HUES64 (cell line): ENCODE measurements around the gene NIM1K. TPM values are rescaled to one million over a fixed set of nuclear protein-coding genes. Genes with fewer than 3 reads are reported as not detected.

ENCODE experiments used
- H3K27ac ChIP-seq: 2 replicates; pipeline ENCODE4 v1.7.0; 2013; ENCODE audit warnings: low read depth, low read length, inconsistent platforms
- H3K27me3 ChIP-seq: 2 replicates; pipeline ENCODE4 v1.6.1; 2013; ENCODE audit warnings: mild to moderate bottlenecking, low read length; ENCODE audit not compliant: insufficient read depth
- H3K36me3 ChIP-seq: 2 replicates; pipeline ENCODE4 v1.6.1; 2013; ENCODE audit warnings: mild to moderate bottlenecking, low read length; ENCODE audit not compliant: insufficient read depth
- H3K4me1 ChIP-seq: 2 replicates; pipeline ENCODE4 v1.6.1; 2013; ENCODE audit warnings: mild to moderate bottlenecking, low read length, moderate library complexity; ENCODE audit not compliant: insufficient read depth
- H3K4me3 ChIP-seq: 2 replicates; pipeline ENCODE4 v1.5.1; 2013; ENCODE audit warnings: mild to moderate bottlenecking, low read length, moderate library complexity
- H3K9ac ChIP-seq: 2 replicates; pipeline ENCODE4 v1.6.1; 2013; ENCODE audit warnings: mild to moderate bottlenecking, low read depth, low read length
- H3K9me3 ChIP-seq: 2 replicates; pipeline ENCODE4 v1.6.1; 2013; ENCODE audit warnings: low read depth, low read length; ENCODE audit not compliant: insufficient read depth
- WGBS: fragments of 150-250, 120-280 bp; methylation state at CpG from one replicate; pipeline ENCODE4 v1.1.7; 2013; ENCODE audit warnings: missing lambda C conversion rate; 5-methylcytosine and 5-hydroxymethylcytosine counted together
- polyA plus RNA-seq, 2 experiments: library from polyadenylated mRNA; stranded (reverse); fragments of 50-300 nt; gene quantifications; one replicate each; pipeline ENCODE4 v1.2.3, GENCODE V29; 2013

NIM1K gene
- polyA plus RNA-seq (2013, experiment 1 of 2), result not detected
- polyA plus RNA-seq (2013, experiment 2 of 2), result not detected

DNA sequence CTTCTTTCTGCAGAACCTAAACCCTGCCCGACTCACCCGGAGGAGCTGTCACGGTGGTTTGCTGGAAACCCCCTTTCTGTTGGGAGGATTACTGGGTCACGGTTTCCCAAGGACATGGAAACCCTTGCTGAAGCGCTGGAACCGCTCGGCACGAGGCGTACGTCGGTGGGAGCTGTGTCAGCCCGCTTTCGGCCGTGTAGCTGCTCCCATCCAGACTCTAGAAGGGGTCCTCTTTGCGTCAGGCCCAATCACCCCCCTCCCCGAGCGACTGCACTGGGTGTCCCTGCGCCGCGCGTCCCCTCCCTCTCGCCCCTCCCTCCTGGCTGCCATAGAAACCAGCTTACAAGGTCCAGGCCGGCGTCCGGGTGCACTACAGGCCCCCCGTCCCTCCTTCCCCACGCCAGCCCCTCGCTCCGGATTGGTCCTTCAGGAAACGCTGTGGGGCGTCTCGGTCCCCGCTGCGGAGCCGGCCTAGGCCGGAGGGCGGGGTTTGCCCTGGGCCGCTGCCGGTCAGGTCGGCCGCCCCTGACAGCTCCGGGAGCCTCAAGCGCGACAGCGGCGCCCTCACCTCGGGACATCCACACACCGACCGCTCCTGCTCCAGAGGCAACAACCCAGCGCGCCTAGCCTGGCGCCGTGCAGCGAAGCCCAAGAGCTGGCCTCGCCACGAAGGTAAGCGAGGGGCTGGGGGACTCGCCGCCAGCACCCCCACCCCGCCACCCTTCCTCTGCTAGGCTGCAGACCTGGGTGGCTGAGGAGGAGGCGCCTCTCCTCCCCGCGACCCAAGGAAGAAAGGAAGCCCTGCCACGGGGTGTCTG lies at the start of gene NIM1K:
TSS of gene NIM1K (plus strand) at position 486 of the 818 bp plus-strand sequence. CDS start 53,551 bp downstream, outside the sequence.
- no peak within 1 kb of the TSS for H3K9ac ChIP-seq
- peaks cover 49% of the 10 kb centered on the region for H3K27me3 ChIP-seq
- no peaks in the 10 kb centered on the region for H3K9me3 ChIP-seq
- peaks cover 10% of the 10 kb centered on the region; the same call in 1 of the 2 replicates for H3K4me1 ChIP-seq
- H3K4me3 ChIP-seq, result peak within 1 kb of the TSS; percentile 55
- H3K27ac ChIP-seq, result no peak within 1 kb of the TSS
- under 1% methylated on average over 62 of the region's 64 CpGs for WGBS
- H3K36me3 ChIP-seq, result no peaks in the 10 kb centered on the region

GRCh38 chr5:43145071-43145470 lies 47.0 kb upstream of the NIM1K start:
- Histone ChIP-seq H3K4me3 (no peak overlapping the region), H3K9ac (no peak overlapping the region), H3K9me3 (no peaks in the 10 kb centered on the region), H3K4me1 (peaks cover 8% of the 10 kb centered on the region; the same call in 1 of the 2 replicates), H3K27me3 (no peaks in the 10 kb centered on the region), H3K27ac (no peak overlapping the region), H3K36me3 (peaks cover 52% of the 10 kb centered on the region)
- 68% methylated on average over 3 of the region's 3 CpGs for WGBS

GRCh38 chr5:43146958-43147357 lies 45.1 kb upstream of the NIM1K start:
- Histone ChIP-seq H3K9ac (no peak overlapping the region), H3K4me1 (peaks cover 8% of the 10 kb centered on the region; the same call in 1 of the 2 replicates), H3K36me3 (peaks cover 42% of the 10 kb centered on the region), H3K4me3 (no peak overlapping the region), H3K27me3 (no peaks in the 10 kb centered on the region), H3K9me3 (no peaks in the 10 kb centered on the region), H3K27ac (no peak overlapping the region)
- 92% methylated on average over 1 of the region's 1 CpG for WGBS

DNA sequence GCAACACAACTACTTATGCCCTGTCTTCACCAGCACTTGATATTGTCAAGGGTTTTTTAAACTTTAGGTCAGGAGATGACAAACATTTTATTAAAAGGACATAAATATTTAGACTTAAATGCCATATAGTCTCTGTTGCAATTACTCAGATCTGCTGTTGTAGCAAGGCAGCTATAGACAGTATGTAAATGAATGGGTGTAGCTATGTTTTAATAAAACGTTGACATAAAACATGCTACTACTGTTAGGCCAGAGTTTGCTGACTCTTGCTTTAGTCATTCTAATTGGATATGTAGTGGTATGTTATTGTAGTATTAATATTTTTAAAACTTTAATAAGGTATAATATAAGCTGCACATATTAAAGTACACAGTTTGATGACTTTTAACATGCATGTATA lies 43.6 kb upstream of the NIM1K start:
- WGBS, result 92% methylated on average over 1 of the region's 1 CpG
- Histone ChIP-seq H3K9ac (no peak overlapping the region), H3K27me3 (no peaks in the 10 kb centered on the region), H3K27ac (no peak overlapping the region), H3K4me3 (no peak overlapping the region), H3K9me3 (no peaks in the 10 kb centered on the region), H3K4me1 (peaks cover 8% of the 10 kb centered on the region; the same call in 1 of the 2 replicates), H3K36me3 (peaks cover 44% of the 10 kb centered on the region)

- H3K4me3 ChIP-seq, result no peak overlapping the region
- no peaks in the 10 kb centered on the region for H3K27me3 ChIP-seq
- peaks cover 41% of the 10 kb centered on the region for H3K36me3 ChIP-seq
- H3K9ac ChIP-seq, result no peak overlapping the region
- H3K9me3 ChIP-seq, result no peaks in the 10 kb centered on the region
- no peak overlapping the region for H3K27ac ChIP-seq
- H3K4me1 ChIP-seq, result peaks cover 8% of the 10 kb centered on the region; the same call in 1 of the 2 replicates
- 89% methylated on average over 7 of the region's 7 CpGs for WGBS
Observed at GRCh38 chr5:43149231-43149630, 42.8 kb upstream of the NIM1K start.

GRCh38 chr5:43150075-43150474 lies 42.0 kb upstream of the NIM1K start:
- Histone ChIP-seq H3K36me3 (peaks cover 36% of the 10 kb centered on the region), H3K9me3 (no peaks in the 10 kb centered on the region), H3K27me3 (no peaks in the 10 kb centered on the region), H3K4me3 (no peak overlapping the region), H3K27ac (no peak overlapping the region), H3K4me1 (0 out of 2 replicates have a peak, but pooled peaks cover 2% of the 10 kb centered on the region), H3K9ac (no peak overlapping the region)
- 97% methylated on average over 2 of the region's 2 CpGs for WGBS

GRCh38 chr5:43150748-43151147 lies 41.3 kb upstream of the NIM1K start:
- H3K9me3 ChIP-seq, result no peaks in the 10 kb centered on the region
- H3K9ac ChIP-seq, result no peak overlapping the region
- H3K36me3 ChIP-seq, result peaks cover 36% of the 10 kb centered on the region
- H3K4me3 ChIP-seq, result no peak overlapping the region
- no peaks in the 10 kb centered on the region for H3K27me3 ChIP-seq
- 95% methylated on average over 2 of the region's 2 CpGs for WGBS
- H3K4me1 ChIP-seq, result peaks cover 6% of the 10 kb centered on the region; the same call in 1 of the 2 replicates
- H3K27ac ChIP-seq, result no peak overlapping the region

GRCh38 chr5:43152946-43153345 lies 39.1 kb upstream of the NIM1K start:
- H3K36me3 ChIP-seq, result peaks cover 31% of the 10 kb centered on the region
- no peaks in the 10 kb centered on the region for H3K9me3 ChIP-seq
- 95% methylated on average over 3 of the region's 3 CpGs for WGBS
- no peaks in the 10 kb centered on the region for H3K27me3 ChIP-seq
- no peak overlapping the region for H3K4me3 ChIP-seq
- H3K27ac ChIP-seq, result no peak overlapping the region
- H3K9ac ChIP-seq, result no peak overlapping the region
- H3K4me1 ChIP-seq, result peaks cover 7% of the 10 kb centered on the region; the same call in 1 of the 2 replicates

GRCh38 chr5:43154469-43154868 lies 37.6 kb upstream of the NIM1K start:
- H3K36me3 ChIP-seq, result peaks cover 30% of the 10 kb centered on the region

DNA sequence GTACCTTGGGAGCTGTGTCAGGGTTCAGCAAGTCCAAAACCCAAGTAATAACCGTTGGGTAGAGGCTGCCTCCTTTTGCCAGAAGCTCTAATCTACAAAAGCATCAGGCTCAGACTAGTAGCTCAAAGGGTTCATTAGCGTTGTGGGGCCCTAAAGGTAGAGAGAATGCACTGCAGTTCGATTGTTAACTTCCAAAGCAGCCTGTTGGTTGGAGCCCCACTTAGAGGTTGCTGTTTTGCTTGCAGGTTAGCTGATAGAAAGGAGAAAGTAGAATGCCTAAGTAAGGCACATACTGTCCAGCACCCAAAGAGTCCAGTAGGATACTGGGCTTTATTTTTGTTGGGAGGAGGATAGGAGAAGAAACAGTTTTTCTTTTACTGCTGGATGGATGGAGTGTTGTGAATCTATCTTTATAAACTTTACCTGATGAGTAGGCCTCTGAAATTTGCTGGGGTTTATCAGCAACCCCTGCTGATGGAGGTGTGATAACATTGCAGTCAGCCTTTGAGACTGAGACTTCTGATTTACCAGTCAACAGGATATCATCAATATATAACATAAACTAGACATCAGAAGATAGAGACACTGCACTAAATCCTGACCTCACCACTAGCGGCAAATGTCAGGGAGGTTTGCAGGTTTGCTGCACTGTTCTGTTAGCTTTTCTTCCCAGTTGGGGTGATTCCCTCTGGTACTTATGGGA lies 36.5 kb upstream of the NIM1K start:
- no peaks in the 10 kb centered on the region for H3K9me3 ChIP-seq
- H3K27ac ChIP-seq, result no peak overlapping the region
- WGBS, result 81% methylated on average over 4 of the region's 4 CpGs
- no peak overlapping the region for H3K4me3 ChIP-seq
- peaks cover 7% of the 10 kb centered on the region; the same call in 1 of the 2 replicates for H3K4me1 ChIP-seq
- H3K36me3 ChIP-seq, result peaks cover 34% of the 10 kb centered on the region
- no peak overlapping the region for H3K9ac ChIP-seq
- no peaks in the 10 kb centered on the region for H3K27me3 ChIP-seq

More at GRCh38 chr5:43154469-43154868, 37.6 kb upstream of the NIM1K start:
- WGBS, result 94% methylated on average over 4 of the region's 4 CpGs
- Histone ChIP-seq H3K9me3 (no peaks in the 10 kb centered on the region), H3K4me1 (peaks cover 7% of the 10 kb centered on the region; the same call in 1 of the 2 replicates), H3K4me3 (no peak overlapping the region), H3K27ac (no peak overlapping the region), H3K27me3 (no peaks in the 10 kb centered on the region), H3K9ac (no peak overlapping the region)

GRCh38 chr5:43156388-43156787 lies 35.6 kb upstream of the NIM1K start:
- peaks cover 36% of the 10 kb centered on the region for H3K36me3 ChIP-seq
- H3K9ac ChIP-seq, result no peak overlapping the region
- H3K4me1 ChIP-seq, result peaks cover 7% of the 10 kb centered on the region; the same call in 1 of the 2 replicates
- H3K4me3 ChIP-seq, result no peak overlapping the region
- WGBS, result 90% methylated on average over 6 of the region's 6 CpGs
- H3K27me3 ChIP-seq, result no peaks in the 10 kb centered on the region
- H3K9me3 ChIP-seq, result no peaks in the 10 kb centered on the region
- no peak overlapping the region for H3K27ac ChIP-seq
